Activated CD4-positive, alpha-beta T cell treated with anti-CD3 and anti-CD28 coated beads, Interleukin-2, amount 10 ng/mL, durations not matched to agents 7 days and 5 days (primary cell): Measurements from ENCODE around the gene TCAF2. TPM values are rescaled to one million over a fixed set of nuclear protein-coding genes. Genes with fewer than 3 reads are reported as not detected.
"Not testable (repeated sequence)": the region's sequence is repeated elsewhere in the genome, so short reads cannot be mapped to it uniquely, and the experiment has no call there.

Experiments
- CTCF ChIA-PET: fragments of 350-600 bp; sonication (Branson Sonifier 250); formaldehyde crosslinking; loops from one replicate; lab custom pipeline; 2021; ENCODE audit warnings: antibody characterized with exemption; lab: Charles Lee
- POLR2A ChIA-PET: fragments of 350-600 bp; sonication (Branson Sonifier 250); formaldehyde crosslinking; loops from one replicate; lab custom pipeline; 2021; ENCODE audit warnings: antibody characterized with exemption; lab: Charles Lee
- DNase-seq: peaks from one replicate; pipeline ENCODE4 v3.0.0-alpha.2; 2020
- H3K27ac Mint-ChIP-seq: one replicate; pipeline ENCODE4 v1.8.0; 2021; ENCODE audit warnings: mild to moderate bottlenecking, moderate library complexity, mixed read lengths
- H3K27me3 Mint-ChIP-seq: one replicate; pipeline ENCODE4 v1.8.0; 2021; ENCODE audit warnings: mixed read lengths
- H3K36me3 Mint-ChIP-seq: one replicate; pipeline ENCODE4 v1.8.0; 2021; ENCODE audit warnings: low read depth, mixed read lengths
- H3K4me1 Mint-ChIP-seq: one replicate; pipeline ENCODE4 v1.8.0; 2021; ENCODE audit warnings: mixed read lengths
- H3K4me3 Mint-ChIP-seq: one replicate; pipeline ENCODE4 v1.8.0; 2021; ENCODE audit warnings: mild to moderate bottlenecking, moderate library complexity, mixed read lengths
- H3K9me3 Mint-ChIP-seq: one replicate; pipeline ENCODE4 v1.8.0; 2021; ENCODE audit warnings: mixed read lengths
- total RNA-seq, 2 experiments: library from RNA; stranded (reverse); gene quantifications; one replicate each; pipeline ENCODE4 v1.2.3, GENCODE V29; 2021

TCAF2 gene
- total RNA-seq, 2 experiments from 2014 or later, result 22.2 to 22.5 TPM

- H3K36me3 Mint-ChIP-seq, H3K4me3 Mint-ChIP-seq, POLR2A ChIA-PET, H3K4me1 Mint-ChIP-seq, DNase-seq, H3K27ac Mint-ChIP-seq, CTCF ChIA-PET, H3K9me3 Mint-ChIP-seq, H3K27me3 Mint-ChIP-seq: not testable (repeated sequence)
These were observed 12.3 kb downstream of the TCAF2 start for GRCh38 chr7:143633013-143633618.

GRCh38 chr7:143635364-143636240, 14.8 kb downstream of the TCAF2 start:
- H3K27ac Mint-ChIP-seq, CTCF ChIA-PET, H3K27me3 Mint-ChIP-seq, H3K9me3 Mint-ChIP-seq, H3K4me3 Mint-ChIP-seq, POLR2A ChIA-PET, H3K4me1 Mint-ChIP-seq, DNase-seq, H3K36me3 Mint-ChIP-seq: not testable (repeated sequence)

GRCh38 chr7:143639372-143639771, 18.6 kb downstream of the TCAF2 start:
- H3K27me3 Mint-ChIP-seq, POLR2A ChIA-PET, H3K9me3 Mint-ChIP-seq, H3K4me3 Mint-ChIP-seq, CTCF ChIA-PET, H3K36me3 Mint-ChIP-seq, DNase-seq, H3K4me1 Mint-ChIP-seq, H3K27ac Mint-ChIP-seq: not testable (repeated sequence)

- H3K4me1 Mint-ChIP-seq, H3K27ac Mint-ChIP-seq, CTCF ChIA-PET, DNase-seq, H3K9me3 Mint-ChIP-seq, H3K4me3 Mint-ChIP-seq, H3K27me3 Mint-ChIP-seq, POLR2A ChIA-PET, H3K36me3 Mint-ChIP-seq: not testable (repeated sequence)
These were observed 19.9 kb downstream of the TCAF2 start for GRCh38 chr7:143640528-143641189.

GRCh38 chr7:143646598-143646997, 25.8 kb downstream of the TCAF2 start:
- H3K27me3 Mint-ChIP-seq, CTCF ChIA-PET, POLR2A ChIA-PET, H3K4me3 Mint-ChIP-seq, H3K27ac Mint-ChIP-seq, DNase-seq, H3K36me3 Mint-ChIP-seq, H3K9me3 Mint-ChIP-seq, H3K4me1 Mint-ChIP-seq: not testable (repeated sequence)

GRCh38 chr7:143649902-143650301, 29.1 kb downstream of the TCAF2 start:
- H3K9me3 Mint-ChIP-seq, H3K4me3 Mint-ChIP-seq, H3K27ac Mint-ChIP-seq, H3K36me3 Mint-ChIP-seq, DNase-seq, H3K4me1 Mint-ChIP-seq, H3K27me3 Mint-ChIP-seq, CTCF ChIA-PET, POLR2A ChIA-PET: not testable (repeated sequence)

- H3K9me3 Mint-ChIP-seq, CTCF ChIA-PET, H3K27ac Mint-ChIP-seq, H3K4me3 Mint-ChIP-seq, H3K4me1 Mint-ChIP-seq, H3K27me3 Mint-ChIP-seq, POLR2A ChIA-PET, H3K36me3 Mint-ChIP-seq, DNase-seq: not testable (repeated sequence)
These were observed 29.7 kb downstream of the TCAF2 start for GRCh38 chr7:143650447-143650846.

Other genes starting within 250 kb of the TCAF2 start
- 100 to 1,000 TPM; 189 TPM for gene ZYX, start 239.6 kb upstream of the TCAF2 start, total RNA-seq
- 10 to 100 TPM; 10.0 to 11.4 TPM for gene EPHA1, start 212.1 kb upstream of the TCAF2 start, total RNA-seq
- not detected for gene TAS2R60, start 177.5 kb upstream of the TCAF2 start, total RNA-seq
- gene TAS2R41, start 143.1 kb upstream of the TCAF2 start, total RNA-seq, result under 1 TPM in 1 of 2 experiments, not detected in 1; 0.29 TPM
- gene CTAGE15, start 49.2 kb upstream of the TCAF2 start, total RNA-seq, result under 1 TPM; 0.56 to 0.57 TPM
- under 1 TPM; 0.42 to 0.92 TPM for gene CTAGE6, start 136.7 kb downstream of the TCAF2 start, total RNA-seq